Neuronal stem cell (in vitro differentiated cells): ENCODE data around the gene QSER1.

ENCODE experiments used
- DNase-seq: peaks from one replicate; pipeline ENCODE4 v3.0.0-alpha.2; 2013; ENCODE audit warnings: low spot score
- H2AFZ ChIP-seq: one replicate; pipeline ENCODE4 v1.6.1; 2013; ENCODE audit warnings: mild to moderate bottlenecking, low read length, inconsistent platforms
- H2AK5ac ChIP-seq: 2 replicates; pipeline ENCODE4 v1.6.1; 2013; ENCODE audit warnings: low read depth, mild to moderate bottlenecking, inconsistent platforms, low read length, moderate library complexity, mixed read lengths
- H2BK120ac ChIP-seq: 2 replicates; pipeline ENCODE4 v1.6.1; 2013; ENCODE audit warnings: low read depth, mild to moderate bottlenecking, inconsistent platforms, low read length, moderate library complexity, mixed read lengths
- H2BK12ac ChIP-seq: one replicate; pipeline ENCODE4 v1.6.1; 2013; ENCODE audit warnings: low read length, inconsistent platforms
- H2BK15ac ChIP-seq: 2 replicates; pipeline ENCODE4 v1.6.1; 2013; ENCODE audit warnings: mild to moderate bottlenecking, low read length, inconsistent platforms, mixed read lengths
- H2BK5ac ChIP-seq: one replicate; pipeline ENCODE4 v1.6.1; 2013; ENCODE audit warnings: inconsistent platforms, mild to moderate bottlenecking, low read length, moderate library complexity
- H3K14ac ChIP-seq: one replicate; pipeline ENCODE4 v1.6.1; 2013; ENCODE audit warnings: low read length, inconsistent platforms
- H3K18ac ChIP-seq: 2 replicates; pipeline ENCODE4 v1.6.1; 2013; ENCODE audit warnings: low read length, inconsistent platforms
- H3K23ac ChIP-seq: 2 replicates; pipeline ENCODE4 v1.6.1; 2013; ENCODE audit warnings: low read depth, mild to moderate bottlenecking, mixed read lengths, low read length, inconsistent platforms; ENCODE audit not compliant: poor library complexity
- H3K27ac ChIP-seq: replicated peaks from 3 replicates; pipeline ENCODE4 v1.5.1; 2013; ENCODE audit warnings: low read length, inconsistent platforms
- H3K27me3 ChIP-seq, 3 experiments: 2 replicates each; pipeline ENCODE4 v1.6.1; 2013; ENCODE audit warnings: low read length in 3 of 3, mild to moderate bottlenecking in 2 of 3, inconsistent platforms in 1 of 3, low read depth in 1 of 3, mixed read lengths in 1 of 3, moderate library complexity in 1 of 3; ENCODE audit not compliant: control insufficient read depth in 3 of 3, insufficient read depth in 3 of 3
- H3K36me3 ChIP-seq, 2 donors: replicated peaks in 1 of 2; 2 replicates each; pipeline ENCODE4 v1.6.1; 2013; ENCODE audit warnings: low read length in 2 of 2; ENCODE audit not compliant: control insufficient read depth in 2 of 2, insufficient read depth in 2 of 2
- H3K4ac ChIP-seq: 2 replicates; pipeline ENCODE4 v1.6.1; 2013; ENCODE audit warnings: inconsistent platforms, mild to moderate bottlenecking, low read length, moderate library complexity
- H3K4me1 ChIP-seq, 2 donors: 1 replicate in 1 of 2; 2 replicates in 1 of 2; pipeline ENCODE4 v1.6.1; 2013; ENCODE audit warnings: low read length in 2 of 2, low read depth in 1 of 2; ENCODE audit not compliant: control insufficient read depth in 2 of 2, insufficient read depth in 1 of 2
- H3K4me2 ChIP-seq: one replicate; pipeline ENCODE4 v1.6.1; 2013; ENCODE audit warnings: mild to moderate bottlenecking, low read length, inconsistent platforms; ENCODE audit not compliant: insufficient read depth, poor library complexity, severe bottlenecking
- H3K4me3 ChIP-seq, 2 donors: 2 replicates each; pipeline ENCODE4 v1.5.1; 2013; ENCODE audit warnings: low read length in 2 of 2, mild to moderate bottlenecking in 2 of 2, inconsistent platforms in 1 of 2, moderate library complexity in 1 of 2
- H3K79me1 ChIP-seq: one replicate; pipeline ENCODE4 v1.6.1; 2013; ENCODE audit warnings: low read depth, mild to moderate bottlenecking, inconsistent platforms, low read length, moderate library complexity
- H3K9ac ChIP-seq: one replicate; pipeline ENCODE4 v1.6.1; 2013; ENCODE audit warnings: mild to moderate bottlenecking, low read depth, low read length, inconsistent platforms; ENCODE audit not compliant: poor library complexity
- H3K9me3 ChIP-seq, 2 donors: replicated peaks in 1 of 2; 2 replicates each; pipeline versions ENCODE3 to v1.6.1; 2013; ENCODE audit warnings: low read length in 2 of 2, mild to moderate bottlenecking in 2 of 2, inconsistent platforms in 1 of 2, low read depth in 1 of 2, mixed read lengths in 1 of 2, moderate library complexity in 1 of 2; ENCODE audit not compliant: control insufficient read depth in 2 of 2, insufficient read depth in 1 of 2
- H4K8ac ChIP-seq: one replicate; pipeline ENCODE4 v1.6.1; 2013; ENCODE audit warnings: low read depth, mild to moderate bottlenecking, inconsistent platforms, low read length, moderate library complexity
- H4K91ac ChIP-seq: one replicate; pipeline ENCODE4 v1.6.1; 2013; ENCODE audit warnings: low read length, low read depth, mild to moderate bottlenecking, inconsistent platforms; ENCODE audit not compliant: poor library complexity
- WGBS, 2 donors: extraction: QIAGEN DNeasy Blood & Tissue Kit; methylation state at CpG; one replicate each; pipeline ENCODE4 v1.1.7; 2013; ENCODE audit warnings: missing lambda C conversion rate in 2 of 2, mixed read lengths in 1 of 2; ENCODE audit not compliant: insufficient read length in 2 of 2, insufficient replicate concordance in 1 of 2; ENCODE audit errors: extremely low coverage in 2 of 2; 5-methylcytosine and 5-hydroxymethylcytosine counted together

QSER1 gene

GRCh38 chr11:33001281-33001680 lies 108.7 kb downstream of the QSER1 start:
- Histone ChIP-seq H3K18ac (no peak overlapping the region), H2AFZ (no peak overlapping the region), H3K9ac (no peak overlapping the region), H3K36me3 (no peaks in the 10 kb centered on the region), H2BK12ac (no peak overlapping the region), H4K91ac (no peak overlapping the region), H3K9me3 (no peaks in the 10 kb centered on the region), H2BK5ac (no peak overlapping the region), H3K4ac (no peak overlapping the region), H4K8ac (no peak overlapping the region), H3K27ac (no peak overlapping the region), H3K23ac (no peak overlapping the region), H2BK120ac (no peak overlapping the region), H3K27me3 (peaks cover 0 to under 1% (median 0%) of the 10 kb centered on the region in 3 experiments), H2BK15ac (no peak overlapping the region), H3K14ac (no peak overlapping the region), H3K4me2 (no peak overlapping the region), H3K4me3 (no peak overlapping the region), H3K79me1 (no peaks in the 10 kb centered on the region), H2AK5ac (no peak overlapping the region), H3K4me1 (no peaks in the 10 kb centered on the region)
- no peak for DNase-seq
- WGBS, 2 donors: no CpG with 5 or more reads among the region's 6 CpGs

- H2BK5ac ChIP-seq: no peak overlapping the region
- no peak overlapping the region for H3K27ac ChIP-seq
- H3K4me3 ChIP-seq: no peak overlapping the region
- H3K14ac ChIP-seq: no peak overlapping the region
- H2BK12ac ChIP-seq: no peak overlapping the region
- WGBS, 2 donors: no CpG with 5 or more reads among the region's 8 CpGs
- no peak overlapping the region for H3K9ac ChIP-seq
- H2AK5ac ChIP-seq: no peak overlapping the region
- H3K4me2 ChIP-seq: no peak overlapping the region
- H2BK120ac ChIP-seq: no peak overlapping the region
- no peak overlapping the region for H4K8ac ChIP-seq
- no peak overlapping the region for H3K18ac ChIP-seq
- H3K27me3 ChIP-seq: peaks cover 0 to 3% (median 0%) of the 10 kb centered on the region in 3 experiments
- H3K79me1 ChIP-seq: no peaks in the 10 kb centered on the region
- H4K91ac ChIP-seq: no peak overlapping the region
- H3K23ac ChIP-seq: no peak overlapping the region
- no peak for DNase-seq
- no peaks in the 10 kb centered on the region for H3K4me1 ChIP-seq
- H3K9me3 ChIP-seq: no peaks in the 10 kb centered on the region
- no peak overlapping the region for H2AFZ ChIP-seq
- no peaks in the 10 kb centered on the region for H3K36me3 ChIP-seq
- H2BK15ac ChIP-seq: no peak overlapping the region
- H3K4ac ChIP-seq: no peak overlapping the region
These were observed 109.3 kb downstream of the QSER1 start for GRCh38 chr11:33001751-33002542.

- Histone ChIP-seq H2BK5ac (no peak overlapping the region), H3K23ac (no peak overlapping the region), H3K9me3 (no peaks in the 10 kb centered on the region), H3K14ac (no peak overlapping the region), H2BK12ac (no peak overlapping the region), H3K18ac (no peak overlapping the region), H3K4ac (no peak overlapping the region), H3K36me3 (no peaks in the 10 kb centered on the region), H3K4me1 (no peaks in the 10 kb centered on the region), H2BK120ac (no peak overlapping the region), H3K27me3 (peaks cover 0 to 3% (median 0%) of the 10 kb centered on the region in 3 experiments), H4K91ac (no peak overlapping the region), H4K8ac (no peak overlapping the region), H3K4me3 (no peak overlapping the region), H3K27ac (no peak overlapping the region), H2BK15ac (no peak overlapping the region), H3K4me2 (no peak overlapping the region), H3K79me1 (no peaks in the 10 kb centered on the region), H2AFZ (no peak overlapping the region), H2AK5ac (no peak overlapping the region), H3K9ac (no peak overlapping the region)
- no CpG with 5 or more reads among the region's 2 CpGs for WGBS, 2 donors
- DNase-seq: no peak
These were observed 112.6 kb downstream of the QSER1 start for GRCh38 chr11:33005175-33005574.

- Histone ChIP-seq H3K27ac (no peak overlapping the region), H3K9ac (no peak overlapping the region), H2BK15ac (no peak overlapping the region), H2BK5ac (no peak overlapping the region), H4K8ac (no peak overlapping the region), H3K4me3 (no peak overlapping the region), H2BK120ac (no peak overlapping the region), H3K27me3 (peaks cover 0 to 3% (median 0%) of the 10 kb centered on the region in 3 experiments), H2AK5ac (no peak overlapping the region), H4K91ac (no peak overlapping the region), H2BK12ac (no peak overlapping the region), H3K79me1 (no peaks in the 10 kb centered on the region), H2AFZ (no peak overlapping the region), H3K4ac (no peak overlapping the region), H3K4me2 (no peak overlapping the region), H3K9me3 (no peaks in the 10 kb centered on the region), H3K23ac (no peak overlapping the region), H3K4me1 (no peaks in the 10 kb centered on the region), H3K36me3 (no peaks in the 10 kb centered on the region), H3K18ac (no peak overlapping the region), H3K14ac (no peak overlapping the region)
- DNase-seq: no peak
These were observed 113.4 kb downstream of the QSER1 start for GRCh38 chr11:33006010-33006409.
